Stimulated activated memory B cell treated with anti-CD40 and anti-IgM and Interleukin-4, amounts not matched to agents 10 μg/mL and 1 μg/mL and 100 μg/mL, for 72 hours (primary cell): Measurements from ENCODE around the gene EPB41.
"Not testable (repeated sequence)": the region's sequence is repeated elsewhere in the genome, so short reads cannot be mapped to it uniquely, and the experiment has no call there.

ENCODE experiments used
- ATAC-seq: fragments of 150-1000 bp; cut with Tn5 transposase; 2 replicates; pipeline ENCODE4 v1.10.0; 2021
- H3K27ac Mint-ChIP-seq: one replicate; pipeline ENCODE4 v1.8.0; 2022; ENCODE audit warnings: mild to moderate bottlenecking, mixed read lengths
- H3K27me3 Mint-ChIP-seq: one replicate; pipeline ENCODE4 v1.8.0; 2022; ENCODE audit warnings: mixed read lengths
- H3K36me3 Mint-ChIP-seq: one replicate; pipeline ENCODE4 v1.8.0; 2022; ENCODE audit warnings: mixed read lengths
- H3K4me1 Mint-ChIP-seq: one replicate; pipeline ENCODE4 v1.8.0; 2022; ENCODE audit warnings: mixed read lengths
- H3K4me3 Mint-ChIP-seq: one replicate; pipeline ENCODE4 v1.8.0; 2022; ENCODE audit warnings: mild to moderate bottlenecking, moderate library complexity, mixed read lengths
- H3K9me3 Mint-ChIP-seq: one replicate; pipeline ENCODE4 v1.8.0; 2022; ENCODE audit warnings: mixed read lengths

The EPB41 gene

GRCh38 chr1:28914228-28915030, at the start of gene EPB41:
Gene EPB41, plus strand, starts transcription at chr1:28914569. Its CDS starts 72,869 bp downstream, at chr1:28987438.
- no peaks in the 10 kb centered on the region for H3K9me3 Mint-ChIP-seq
- ATAC-seq, result peak; percentile 98
- peak within 1 kb of the TSS; percentile 90 for H3K4me3 Mint-ChIP-seq
- H3K27ac Mint-ChIP-seq, result peak within 1 kb of the TSS; percentile 86
- no peaks in the 10 kb centered on the region for H3K27me3 Mint-ChIP-seq
- H3K4me1 Mint-ChIP-seq, result peaks cover 55% of the 10 kb centered on the region
- peaks cover 6% of the 10 kb centered on the region for H3K36me3 Mint-ChIP-seq

GRCh38 chr1:28864695-28865094, 49.7 kb upstream of the EPB41 start:
- Mint-ChIP-seq H3K4me1 (no peaks in the 10 kb centered on the region), H3K27ac (no peak overlapping the region), H3K9me3 (no peaks in the 10 kb centered on the region), H3K36me3 (no peaks in the 10 kb centered on the region), H3K27me3 (peaks cover 36% of the 10 kb centered on the region), H3K4me3 (no peak overlapping the region)
- ATAC-seq, result no peak

GRCh38 chr1:28865997-28866650, 48.2 kb upstream of the EPB41 start:
- H3K9me3 Mint-ChIP-seq, result no peaks in the 10 kb centered on the region
- H3K4me1 Mint-ChIP-seq, result no peaks in the 10 kb centered on the region
- H3K27me3 Mint-ChIP-seq, result peaks cover 42% of the 10 kb centered on the region
- no peak overlapping the region for H3K27ac Mint-ChIP-seq
- no peak overlapping the region for H3K4me3 Mint-ChIP-seq
- ATAC-seq, result no peak
- no peaks in the 10 kb centered on the region for H3K36me3 Mint-ChIP-seq

GRCh38 chr1:28867850-28868249, 46.5 kb upstream of the EPB41 start:
- no peak for ATAC-seq
- Mint-ChIP-seq H3K27me3 (peaks cover 42% of the 10 kb centered on the region), H3K4me1 (no peaks in the 10 kb centered on the region), H3K9me3 (no peaks in the 10 kb centered on the region), H3K27ac (no peak overlapping the region), H3K36me3 (no peaks in the 10 kb centered on the region), H3K4me3 (no peak overlapping the region)

GRCh38 chr1:28869952-28870351, 44.4 kb upstream of the EPB41 start:
- peaks cover 40% of the 10 kb centered on the region for H3K27me3 Mint-ChIP-seq
- H3K9me3 Mint-ChIP-seq, result no peaks in the 10 kb centered on the region
- no peak overlapping the region for H3K4me3 Mint-ChIP-seq
- H3K27ac Mint-ChIP-seq, result no peak overlapping the region
- no peak for ATAC-seq
- no peaks in the 10 kb centered on the region for H3K4me1 Mint-ChIP-seq
- H3K36me3 Mint-ChIP-seq, result no peaks in the 10 kb centered on the region

GRCh38 chr1:28871631-28872401, 42.6 kb upstream of the EPB41 start:
- peaks cover 25% of the 10 kb centered on the region for H3K27me3 Mint-ChIP-seq
- no peaks in the 10 kb centered on the region for H3K36me3 Mint-ChIP-seq
- no peaks in the 10 kb centered on the region for H3K4me1 Mint-ChIP-seq
- H3K4me3 Mint-ChIP-seq, result no peak overlapping the region
- ATAC-seq, result no peak
- H3K27ac Mint-ChIP-seq, result no peak overlapping the region
- no peaks in the 10 kb centered on the region for H3K9me3 Mint-ChIP-seq

- not testable (repeated sequence) for H3K4me3 Mint-ChIP-seq, H3K27me3 Mint-ChIP-seq, H3K4me1 Mint-ChIP-seq, ATAC-seq, H3K27ac Mint-ChIP-seq, H3K9me3 Mint-ChIP-seq, H3K36me3 Mint-ChIP-seq
These were observed 39.2 kb upstream of the EPB41 start for GRCh38 chr1:28875134-28875533.

- H3K4me1 Mint-ChIP-seq, result peaks cover 6% of the 10 kb centered on the region
- H3K27ac Mint-ChIP-seq, result no peak overlapping the region
- H3K9me3 Mint-ChIP-seq, result no peaks in the 10 kb centered on the region
- H3K4me3 Mint-ChIP-seq, result no peak overlapping the region
- no peaks in the 10 kb centered on the region for H3K27me3 Mint-ChIP-seq
- peak; percentile 87 for ATAC-seq
- no peaks in the 10 kb centered on the region for H3K36me3 Mint-ChIP-seq
These were observed 37.1 kb upstream of the EPB41 start for GRCh38 chr1:28877132-28877781.

GRCh38 chr1:28878796-28879195, 35.6 kb upstream of the EPB41 start:
- no peak for ATAC-seq
- H3K4me1 Mint-ChIP-seq, result peaks cover 17% of the 10 kb centered on the region
- no peaks in the 10 kb centered on the region for H3K36me3 Mint-ChIP-seq
- no peak overlapping the region for H3K4me3 Mint-ChIP-seq
- H3K9me3 Mint-ChIP-seq, result no peaks in the 10 kb centered on the region
- H3K27me3 Mint-ChIP-seq, result no peaks in the 10 kb centered on the region
- no peak overlapping the region for H3K27ac Mint-ChIP-seq

- no peaks in the 10 kb centered on the region for H3K36me3 Mint-ChIP-seq
- peak overlapping the region; percentile 83 for H3K27ac Mint-ChIP-seq
- ATAC-seq, result no peak
- no peak overlapping the region for H3K4me3 Mint-ChIP-seq
- H3K27me3 Mint-ChIP-seq, result no peaks in the 10 kb centered on the region
- H3K4me1 Mint-ChIP-seq, result peaks cover 48% of the 10 kb centered on the region
- no peaks in the 10 kb centered on the region for H3K9me3 Mint-ChIP-seq
These were observed 32.2 kb upstream of the EPB41 start for GRCh38 chr1:28882009-28882628.

- H3K4me1 Mint-ChIP-seq, result peaks cover 54% of the 10 kb centered on the region
- H3K27ac Mint-ChIP-seq, result peak overlapping the region; percentile 83
- ATAC-seq, result no peak
These were observed 31.1 kb upstream of the EPB41 start for GRCh38 chr1:28883242-28883616.

GRCh38 chr1:28885472-28885877, 28.9 kb upstream of the EPB41 start:
- peaks cover 72% of the 10 kb centered on the region for H3K4me1 Mint-ChIP-seq
- no peak overlapping the region for H3K4me3 Mint-ChIP-seq
- no peak for ATAC-seq
- H3K27me3 Mint-ChIP-seq, result no peaks in the 10 kb centered on the region
- no peaks in the 10 kb centered on the region for H3K36me3 Mint-ChIP-seq
- H3K27ac Mint-ChIP-seq, result peak overlapping the region; percentile 83
- H3K9me3 Mint-ChIP-seq, result no peaks in the 10 kb centered on the region

More at GRCh38 chr1:28883242-28883616, 31.1 kb upstream of the EPB41 start:
- H3K4me3 Mint-ChIP-seq, result no peak overlapping the region
- H3K36me3 Mint-ChIP-seq, result no peaks in the 10 kb centered on the region
- H3K9me3 Mint-ChIP-seq, result no peaks in the 10 kb centered on the region
- no peaks in the 10 kb centered on the region for H3K27me3 Mint-ChIP-seq

GRCh38 chr1:28885977-28886730, 28.2 kb upstream of the EPB41 start:
- no peak for ATAC-seq
- Mint-ChIP-seq H3K27ac (peak overlapping the region; percentile 83), H3K9me3 (no peaks in the 10 kb centered on the region), H3K36me3 (peaks cover 4% of the 10 kb centered on the region), H3K4me1 (peaks cover 79% of the 10 kb centered on the region), H3K27me3 (no peaks in the 10 kb centered on the region), H3K4me3 (peak overlapping the region; percentile 84)

- Mint-ChIP-seq H3K36me3 (peaks cover 8% of the 10 kb centered on the region), H3K4me3 (peak overlapping the region; percentile 84), H3K9me3 (no peaks in the 10 kb centered on the region), H3K27ac (peak overlapping the region; percentile 83), H3K27me3 (no peaks in the 10 kb centered on the region), H3K4me1 (peaks cover 83% of the 10 kb centered on the region)
- peak; percentile 88 for ATAC-seq
These were observed 27.5 kb upstream of the EPB41 start for GRCh38 chr1:28886731-28887418.
